ENCODE data around the gene XCR1. TPM values are rescaled to one million over a fixed set of nuclear protein-coding genes. Genes with fewer than 3 reads are reported as not detected.
A peak's percentile ranks its signal among the peaks of the same experiment; 100 is the strongest.

Gene XCR1
- total and polyA plus RNA-seq, 2 experiments from 2014 or later: not detected

DNA sequence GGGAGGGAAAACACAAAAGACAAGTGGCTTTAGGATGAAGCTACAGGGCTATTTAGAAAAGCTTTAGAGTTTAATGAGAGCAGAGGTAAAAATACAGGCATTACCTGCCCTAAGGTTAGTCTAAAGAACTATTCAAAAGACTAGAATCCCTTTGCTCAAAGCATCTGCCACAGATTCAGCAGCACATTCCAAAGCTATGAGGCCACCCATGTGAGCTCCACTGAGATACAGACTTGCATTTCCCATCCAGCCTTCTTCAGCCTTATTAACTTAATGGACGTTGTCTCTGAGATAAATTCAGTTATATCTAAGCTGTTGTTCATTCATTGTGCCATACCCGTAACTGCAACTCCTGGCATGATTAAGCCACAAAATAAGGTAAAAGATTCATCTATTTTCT is 58.6 kb downstream of the XCR1 start (continued):
- TF ChIP-seq, protein P1, sequence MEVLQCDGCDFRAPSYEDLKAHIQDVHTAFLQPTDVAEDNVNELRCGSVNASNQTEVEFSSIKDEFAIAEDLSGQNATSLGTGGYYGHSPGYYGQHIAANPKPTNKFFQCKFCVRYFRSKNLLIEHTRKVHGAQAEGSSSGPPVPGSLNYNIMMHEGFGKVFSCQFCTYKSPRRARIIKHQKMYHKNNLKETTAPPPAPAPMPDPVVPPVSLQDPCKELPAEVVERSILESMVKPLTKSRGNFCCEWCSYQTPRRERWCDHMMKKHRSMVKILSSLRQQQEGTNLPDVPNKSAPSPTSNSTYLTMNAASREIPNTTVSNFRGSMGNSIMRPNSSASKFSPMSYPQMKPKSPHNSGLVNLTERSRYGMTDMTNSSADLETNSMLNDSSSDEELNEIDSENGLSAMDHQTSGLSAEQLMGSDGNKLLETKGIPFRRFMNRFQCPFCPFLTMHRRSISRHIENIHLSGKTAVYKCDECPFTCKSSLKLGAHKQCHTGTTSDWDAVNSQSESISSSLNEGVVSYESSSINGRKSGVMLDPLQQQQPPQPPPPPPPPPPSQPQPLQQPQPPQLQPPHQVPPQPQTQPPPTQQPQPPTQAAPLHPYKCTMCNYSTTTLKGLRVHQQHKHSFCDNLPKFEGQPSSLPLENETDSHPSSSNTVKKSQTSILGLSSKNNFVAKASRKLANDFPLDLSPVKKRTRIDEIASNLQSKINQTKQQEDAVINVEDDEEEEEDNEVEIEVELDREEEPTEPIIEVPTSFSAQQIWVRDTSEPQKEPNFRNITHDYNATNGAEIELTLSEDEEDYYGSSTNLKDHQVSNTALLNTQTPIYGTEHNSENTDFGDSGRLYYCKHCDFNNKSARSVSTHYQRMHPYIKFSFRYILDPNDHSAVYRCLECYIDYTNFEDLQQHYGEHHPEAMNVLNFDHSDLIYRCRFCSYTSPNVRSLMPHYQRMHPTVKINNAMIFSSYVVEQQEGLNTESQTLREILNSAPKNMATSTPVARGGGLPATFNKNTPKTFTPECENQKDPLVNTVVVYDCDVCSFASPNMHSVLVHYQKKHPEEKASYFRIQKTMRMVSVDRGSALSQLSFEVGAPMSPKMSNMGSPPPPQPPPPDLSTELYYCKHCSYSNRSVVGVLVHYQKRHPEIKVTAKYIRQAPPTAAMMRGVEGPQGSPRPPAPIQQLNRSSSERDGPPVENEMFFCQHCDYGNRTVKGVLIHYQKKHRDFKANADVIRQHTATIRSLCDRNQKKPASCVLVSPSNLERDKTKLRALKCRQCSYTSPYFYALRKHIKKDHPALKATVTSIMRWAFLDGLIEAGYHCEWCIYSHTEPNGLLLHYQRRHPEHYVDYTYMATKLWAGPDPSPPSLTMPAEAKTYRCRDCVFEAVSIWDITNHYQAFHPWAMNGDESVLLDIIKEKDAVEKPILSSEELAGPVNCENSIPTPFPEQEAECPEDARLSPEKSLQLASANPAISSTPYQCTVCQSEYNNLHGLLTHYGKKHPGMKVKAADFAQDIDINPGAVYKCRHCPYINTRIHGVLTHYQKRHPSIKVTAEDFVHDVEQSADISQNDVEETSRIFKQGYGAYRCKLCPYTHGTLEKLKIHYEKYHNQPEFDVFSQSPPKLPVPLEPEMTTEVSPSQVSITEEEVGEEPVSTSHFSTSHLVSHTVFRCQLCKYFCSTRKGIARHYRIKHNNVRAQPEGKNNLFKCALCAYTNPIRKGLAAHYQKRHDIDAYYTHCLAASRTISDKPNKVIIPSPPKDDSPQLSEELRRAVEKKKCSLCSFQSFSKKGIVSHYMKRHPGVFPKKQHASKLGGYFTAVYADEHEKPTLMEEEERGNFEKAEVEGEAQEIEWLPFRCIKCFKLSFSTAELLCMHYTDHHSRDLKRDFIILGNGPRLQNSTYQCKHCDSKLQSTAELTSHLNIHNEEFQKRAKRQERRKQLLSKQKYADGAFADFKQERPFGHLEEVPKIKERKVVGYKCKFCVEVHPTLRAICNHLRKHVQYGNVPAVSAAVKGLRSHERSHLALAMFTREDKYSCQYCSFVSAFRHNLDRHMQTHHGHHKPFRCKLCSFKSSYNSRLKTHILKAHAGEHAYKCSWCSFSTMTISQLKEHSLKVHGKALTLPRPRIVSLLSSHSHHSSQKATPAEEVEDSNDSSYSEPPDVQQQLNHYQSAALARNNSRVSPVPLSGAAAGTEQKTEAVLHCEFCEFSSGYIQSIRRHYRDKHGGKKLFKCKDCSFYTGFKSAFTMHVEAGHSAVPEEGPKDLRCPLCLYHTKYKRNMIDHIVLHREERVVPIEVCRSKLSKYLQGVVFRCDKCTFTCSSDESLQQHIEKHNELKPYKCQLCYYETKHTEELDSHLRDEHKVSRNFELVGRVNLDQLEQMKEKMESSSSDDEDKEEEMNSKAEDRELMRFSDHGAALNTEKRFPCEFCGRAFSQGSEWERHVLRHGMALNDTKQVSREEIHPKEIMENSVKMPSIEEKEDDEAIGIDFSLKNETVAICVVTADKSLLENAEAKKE (CRISPR knock-in tag; IDR thresholded peaks at IDR 0.05): no peak

DNA sequence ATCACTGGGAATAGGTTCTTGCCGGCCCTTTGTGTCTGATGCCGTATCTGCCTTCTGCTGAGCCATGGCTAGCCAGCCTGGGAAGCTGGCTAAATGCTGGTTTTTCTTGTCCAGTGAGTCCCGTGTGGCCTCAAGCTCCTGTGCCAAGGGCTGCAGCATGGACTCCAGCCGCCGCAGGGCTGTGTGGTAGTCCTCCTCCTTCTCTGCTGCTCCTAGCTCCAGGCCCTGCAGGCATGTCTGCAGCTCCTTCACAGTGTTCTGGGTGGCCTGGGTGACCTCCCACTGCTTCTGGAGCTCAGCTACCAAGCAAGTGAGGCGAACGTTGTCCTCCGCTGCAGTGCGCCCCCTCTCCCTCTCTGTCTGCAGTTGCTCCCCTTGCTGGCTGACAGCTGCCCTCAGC is 59.1 kb downstream of the XCR1 start:
- H3K36me3 ChIP-seq (ENCODE audit: insufficient read depth): peaks cover 19% of the 10 kb centered on the region; the same call in 1 of the 2 replicates
- peaks cover 2% of the 10 kb centered on the region for H3K27me3 Mint-ChIP-seq (ENCODE audit: insufficient read depth, low read depth, poor library complexity)

More for the DNA sequence above, 59.1 kb downstream of the XCR1 start:
- H3K4me1 Mint-ChIP-seq: no peaks in the 10 kb centered on the region; the same call in 2 of the 3 replicates
- TF ChIP-seq EZH2phosphoT487 (IDR thresholded peaks at IDR 0.05; ENCODE audit: unreplicated experiment) (no peak), JUNB (IDR thresholded peaks at IDR 0.05; ENCODE audit: unreplicated experiment) (no peak), POLR2AphosphoS5 (IDR thresholded peaks at IDR 0.05; ENCODE audit: low read depth) (no peak)
- TF ChIP-seq, protein P1 (CRISPR knock-in tag; IDR thresholded peaks at IDR 0.05): no peak
- TF ChIP-seq, protein P2, sequence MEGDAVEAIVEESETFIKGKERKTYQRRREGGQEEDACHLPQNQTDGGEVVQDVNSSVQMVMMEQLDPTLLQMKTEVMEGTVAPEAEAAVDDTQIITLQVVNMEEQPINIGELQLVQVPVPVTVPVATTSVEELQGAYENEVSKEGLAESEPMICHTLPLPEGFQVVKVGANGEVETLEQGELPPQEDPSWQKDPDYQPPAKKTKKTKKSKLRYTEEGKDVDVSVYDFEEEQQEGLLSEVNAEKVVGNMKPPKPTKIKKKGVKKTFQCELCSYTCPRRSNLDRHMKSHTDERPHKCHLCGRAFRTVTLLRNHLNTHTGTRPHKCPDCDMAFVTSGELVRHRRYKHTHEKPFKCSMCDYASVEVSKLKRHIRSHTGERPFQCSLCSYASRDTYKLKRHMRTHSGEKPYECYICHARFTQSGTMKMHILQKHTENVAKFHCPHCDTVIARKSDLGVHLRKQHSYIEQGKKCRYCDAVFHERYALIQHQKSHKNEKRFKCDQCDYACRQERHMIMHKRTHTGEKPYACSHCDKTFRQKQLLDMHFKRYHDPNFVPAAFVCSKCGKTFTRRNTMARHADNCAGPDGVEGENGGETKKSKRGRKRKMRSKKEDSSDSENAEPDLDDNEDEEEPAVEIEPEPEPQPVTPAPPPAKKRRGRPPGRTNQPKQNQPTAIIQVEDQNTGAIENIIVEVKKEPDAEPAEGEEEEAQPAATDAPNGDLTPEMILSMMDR (conservative IDR thresholded peaks at IDR 0.05; ENCODE audit: low read depth in 2 of 2): 0 out of 4 replicates have a peak, but pooled peaks of 1 of the 2 experiments have one; percentile 9
- no peaks in the 10 kb centered on the region for H3K9me3 Mint-ChIP-seq
- no peaks in the 10 kb centered on the region for H3K79me2 ChIP-seq (replicated peaks; ENCODE audit: insufficient read depth)
- H3K4me3 Mint-ChIP-seq: no peak overlapping the region
- peaks cover 48% of the 10 kb centered on the region for H3K36me3 Mint-ChIP-seq (ENCODE audit: low read depth)
- no peak for DNase-seq (ENCODE audit: low spot score)
- no peak overlapping the region for H3K4me2 ChIP-seq
- H3K27ac ChIP-seq (ENCODE audit: low read depth): no peak overlapping the region
- no peaks in the 10 kb centered on the region for H3K4me1 ChIP-seq (ENCODE audit: insufficient read depth)
- no peaks in the 10 kb centered on the region; the same call in 1 of the 2 replicates for H4K20me1 ChIP-seq (replicated peaks; ENCODE audit: insufficient read depth)
- H2AFZ ChIP-seq: no peak overlapping the region
- H3K9me2 ChIP-seq (ENCODE audit: insufficient read depth): no peaks in the 10 kb centered on the region
- no peaks in the 10 kb centered on the region for H3K27me3 ChIP-seq (ENCODE audit: insufficient read depth)
- ATAC-seq: no peak
- H3F3A ChIP-seq (replicated peaks; ENCODE audit: low read depth): no peaks in the 10 kb centered on the region
- H3K27ac Mint-ChIP-seq: no peak overlapping the region; the same call in 1 of the 2 replicates
- no peak overlapping the region for H3K4me3 ChIP-seq
